IPS DF 19.7 (cell line): Measurements from ENCODE around the gene SLC5A6.
"Not testable (repeated sequence)": the region's sequence is repeated elsewhere in the genome, so short reads cannot be mapped to it uniquely, and the experiment has no call there.

Experiments used
- DNase-seq: peaks from one replicate; pipeline ENCODE4 v3.0.0-alpha.2; 2013; ENCODE audit warnings: low read depth, low spot score

SLC5A6 gene

DNA sequence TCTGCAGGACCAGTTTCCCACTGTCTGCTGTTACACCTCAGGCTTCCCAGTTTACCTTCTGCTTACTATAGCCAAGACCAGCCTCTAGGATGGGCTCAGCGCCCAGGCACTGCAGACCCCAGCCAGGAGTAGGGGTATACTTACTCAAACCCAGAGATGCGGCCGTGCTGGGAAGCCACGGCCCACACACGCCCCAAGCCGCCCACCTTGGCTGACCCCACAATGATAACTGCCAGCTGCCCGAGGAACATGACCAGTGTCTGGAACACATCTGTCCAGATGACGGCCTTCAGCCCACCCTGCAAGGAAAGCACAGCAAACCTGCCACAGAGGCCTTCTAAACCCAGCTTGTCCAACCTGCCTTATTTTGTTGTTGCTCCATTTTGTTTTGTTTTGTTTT is 6.9 kb downstream of the SLC5A6 start:
- DNase-seq: no peak

DNA sequence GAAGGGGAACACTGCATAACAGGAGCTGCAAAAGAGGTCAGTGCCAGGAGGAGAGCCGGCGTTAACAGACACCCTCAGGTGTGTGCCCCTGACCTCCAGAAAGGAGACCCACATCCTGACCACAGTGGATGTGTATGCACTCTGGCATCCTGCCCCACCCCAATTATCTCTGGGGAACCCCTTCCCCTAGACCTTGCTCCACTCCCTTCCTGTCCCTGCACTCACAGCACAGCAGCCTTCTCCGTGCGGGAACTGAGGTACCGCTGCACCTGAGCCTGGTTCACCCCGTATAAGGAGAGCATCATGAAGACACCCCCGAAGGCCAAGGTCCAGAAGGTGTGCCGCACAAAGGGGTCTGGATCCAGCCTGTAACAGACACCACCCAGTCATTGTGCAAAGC is 7.5 kb downstream of the SLC5A6 start:
- no peak for DNase-seq

DNA sequence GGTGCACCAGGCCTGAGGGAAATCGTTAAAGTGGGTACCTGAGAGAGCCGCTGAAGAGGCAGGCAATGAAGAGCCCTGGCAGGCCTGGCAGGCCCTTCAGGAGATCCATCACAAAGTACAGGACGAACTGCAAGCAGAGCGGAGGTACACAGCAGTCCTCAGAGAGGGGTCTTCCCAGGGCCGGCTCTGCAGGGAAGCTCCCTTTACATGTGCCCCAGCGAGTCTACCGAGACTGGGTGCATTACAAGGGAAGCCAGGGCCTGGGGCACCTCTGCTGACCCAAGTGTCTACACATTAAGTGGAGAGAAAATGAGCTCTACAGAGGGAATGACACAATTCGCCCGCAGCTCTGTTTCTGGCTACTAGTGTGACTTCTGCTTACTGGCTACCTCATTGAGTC is 8.3 kb downstream of the SLC5A6 start:
- DNase-seq: no peak

DNA sequence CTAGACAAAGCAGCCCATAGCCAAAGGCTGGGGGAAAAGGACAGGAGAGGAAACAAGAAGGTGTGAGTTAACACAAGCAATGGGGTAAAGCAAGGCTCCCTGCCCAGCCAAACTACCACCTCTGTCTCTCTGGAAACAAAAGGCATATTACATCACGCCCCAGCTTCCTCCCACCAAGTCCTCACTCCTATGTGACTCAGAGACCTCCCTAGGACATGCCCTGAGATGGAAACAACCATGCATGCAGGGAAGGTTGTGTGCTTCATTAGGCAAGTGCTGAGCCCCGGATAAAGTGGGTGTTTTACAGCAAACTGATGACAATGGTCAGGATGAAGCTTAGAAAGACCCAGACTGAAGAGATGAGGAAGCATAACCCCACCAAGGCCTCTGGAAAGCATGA is 9.2 kb downstream of the SLC5A6 start:
- no peak for DNase-seq

DNA sequence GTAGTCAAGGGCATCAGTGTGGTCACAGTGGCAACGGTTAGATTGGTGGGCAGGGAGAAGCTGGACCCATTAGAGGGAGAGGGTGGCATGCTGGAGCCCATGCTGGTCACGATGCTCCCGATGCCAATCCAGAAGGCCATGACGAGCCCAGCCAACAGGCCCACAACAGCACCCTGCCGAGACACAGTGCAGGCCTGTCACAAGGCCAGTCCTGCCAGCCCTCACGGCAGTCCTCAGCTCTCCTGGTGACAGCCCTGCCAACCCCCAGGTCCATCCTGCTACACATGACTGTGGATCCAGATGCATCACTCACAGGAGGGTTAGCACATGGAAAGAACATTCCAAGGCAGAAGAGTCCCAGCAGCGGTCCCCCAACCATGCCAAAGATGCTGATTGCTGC is 10.4 kb downstream of the SLC5A6 start:
- DNase-seq: no peak

DNA sequence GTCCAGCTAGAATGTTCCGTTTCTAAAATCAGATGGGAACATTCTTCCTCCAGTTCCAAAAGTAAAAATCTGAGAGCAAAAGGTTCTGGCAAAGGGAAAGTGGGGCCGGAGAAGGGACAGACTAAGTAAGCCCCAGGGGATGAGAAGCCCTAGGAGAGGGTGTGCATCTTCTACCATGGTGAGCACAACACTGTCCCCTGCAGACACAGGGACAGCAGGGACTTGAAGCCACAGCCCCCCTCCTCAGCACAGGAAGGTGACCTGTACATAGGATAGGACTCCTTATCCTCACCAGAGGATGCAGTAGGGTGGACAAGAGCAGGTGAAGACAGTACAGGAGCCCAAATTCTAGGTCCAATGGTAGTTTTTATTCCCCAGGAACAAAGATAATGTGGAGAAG is 12.8 kb downstream of the SLC5A6 start:
- DNase-seq: no peak

DNA sequence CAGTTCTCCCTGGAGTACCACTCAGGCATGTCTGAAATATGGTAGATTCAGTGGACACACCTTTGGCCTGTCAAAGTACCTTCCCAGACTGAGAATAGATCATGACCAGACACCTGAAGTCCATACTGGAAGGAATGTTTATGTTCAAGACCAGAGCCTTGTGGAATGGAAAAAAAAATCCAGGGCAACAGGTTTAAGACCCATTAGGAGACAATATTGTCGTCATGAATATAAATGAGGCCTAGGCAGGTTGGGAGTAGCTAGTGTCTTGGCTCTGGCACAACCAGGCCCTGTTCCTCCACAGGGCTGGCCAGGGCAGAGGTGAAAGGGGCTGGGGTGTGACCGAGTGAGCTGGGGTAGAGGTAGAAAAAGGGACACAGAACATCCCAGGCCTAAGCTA is 13.4 kb downstream of the SLC5A6 start:
- no peak for DNase-seq

DNA sequence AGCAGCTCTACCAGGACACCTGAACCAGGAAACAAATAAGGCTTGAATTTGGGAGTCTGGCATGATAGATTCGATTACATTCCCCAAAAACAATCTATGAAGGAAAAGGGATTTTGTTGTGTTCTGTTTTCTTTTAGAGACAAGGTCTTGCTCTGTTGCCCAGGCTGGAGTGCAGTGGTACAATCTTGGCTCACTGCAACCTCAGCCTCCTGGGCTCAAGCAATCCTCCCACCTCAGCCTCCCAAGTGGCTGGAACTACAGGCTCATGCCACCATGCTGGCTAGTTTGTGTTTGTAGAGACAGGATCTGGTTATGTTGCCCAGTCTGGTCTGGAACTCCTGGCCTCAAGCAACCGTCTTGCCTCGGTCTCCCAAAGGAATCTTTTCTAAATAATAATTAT is 14.0 kb downstream of the SLC5A6 start:
- DNase-seq: not testable (repeated sequence)

DNA sequence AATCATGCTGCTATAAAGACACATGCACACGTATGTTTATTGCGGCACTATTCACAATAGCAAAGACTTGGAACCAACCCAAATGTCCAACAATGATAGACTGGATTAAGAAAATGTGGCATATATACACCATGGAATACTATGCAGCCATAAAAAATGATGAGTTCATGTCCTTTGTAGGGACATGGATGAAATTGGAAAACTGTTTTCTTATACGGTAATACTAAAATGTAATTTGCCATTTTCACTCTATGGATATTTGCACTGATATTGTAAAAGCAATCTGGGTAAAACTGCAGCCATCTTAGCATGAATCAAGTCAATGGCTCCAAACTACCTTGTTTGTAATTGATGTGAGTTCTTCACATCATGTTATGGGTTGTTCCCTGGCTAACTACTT is 16.3 kb downstream of the SLC5A6 start:
- DNase-seq: not testable (repeated sequence)

DNA sequence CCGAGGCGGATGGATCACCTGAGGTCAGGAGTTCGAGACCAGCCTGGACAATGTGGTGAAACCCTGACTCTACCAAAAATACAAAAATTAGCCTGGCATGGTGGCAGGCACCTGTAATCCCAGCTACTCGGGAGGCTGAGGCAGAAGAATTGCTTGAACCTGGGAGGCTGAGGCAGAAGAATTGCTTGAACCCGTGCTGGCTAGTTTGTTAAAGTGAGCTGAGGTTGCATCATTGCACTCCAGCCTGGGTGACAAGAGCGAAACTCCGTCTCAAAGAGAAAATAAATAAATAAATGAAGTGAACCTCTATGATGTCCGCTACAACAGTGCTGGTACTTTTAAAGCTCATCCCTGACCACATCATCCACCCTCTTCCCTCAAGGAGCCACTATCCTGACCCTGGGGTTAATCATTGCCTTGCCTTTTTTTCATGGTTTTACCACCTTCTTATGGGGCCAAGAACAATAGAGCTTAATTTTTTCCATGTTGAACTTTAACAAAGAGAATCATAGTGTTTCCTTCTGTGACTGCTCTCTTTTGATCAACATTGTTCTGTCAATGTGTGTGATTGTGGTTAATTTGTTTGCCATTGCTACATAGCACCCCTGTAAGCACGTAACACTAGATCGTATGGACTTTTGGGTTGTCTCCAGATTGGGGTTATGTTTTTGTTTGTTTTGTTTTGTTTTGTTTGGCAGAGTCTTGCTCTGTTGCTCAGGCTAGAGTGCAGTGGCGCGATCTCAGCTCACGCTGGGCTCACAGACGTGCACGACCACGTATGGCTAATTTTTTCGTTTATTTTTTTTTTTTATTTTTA is 17.3 kb downstream of the SLC5A6 start:
- no peak for DNase-seq

DNA sequence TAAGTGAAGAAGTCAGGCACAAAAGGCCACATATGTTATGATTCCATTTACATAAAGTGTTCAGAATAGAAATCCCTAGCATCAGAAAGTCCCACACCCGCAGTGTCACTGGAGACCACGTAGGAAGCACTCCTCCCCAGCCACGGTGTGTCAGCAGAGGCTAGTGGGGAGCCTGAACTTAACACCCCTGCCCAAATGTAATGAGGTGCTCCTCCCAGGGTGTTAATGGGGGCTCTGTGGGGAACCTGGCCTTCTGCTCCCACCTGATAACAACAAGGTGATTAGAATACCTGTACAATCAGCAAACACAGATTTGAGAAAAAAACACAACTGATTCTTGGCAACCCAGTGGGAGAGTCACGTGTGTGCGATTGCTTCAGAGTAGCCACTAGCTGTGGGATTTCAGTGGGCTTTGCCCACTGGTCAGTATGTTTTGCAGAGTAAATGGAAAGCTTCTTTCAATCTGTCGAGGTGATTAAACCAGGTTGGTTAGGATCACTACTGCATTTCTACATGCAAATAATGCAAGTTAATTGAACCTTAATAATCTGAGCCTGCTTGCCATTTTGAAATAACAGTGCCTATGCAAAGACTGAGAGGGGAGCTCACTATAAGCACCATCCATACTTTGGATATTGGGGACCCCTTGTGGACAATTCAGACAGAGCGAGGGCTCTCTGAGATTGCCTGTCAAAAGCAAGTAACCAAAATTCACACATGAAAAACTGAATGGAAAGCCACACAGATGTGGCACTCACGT is 20.8 kb downstream of the SLC5A6 start:
- no peak for DNase-seq

DNA sequence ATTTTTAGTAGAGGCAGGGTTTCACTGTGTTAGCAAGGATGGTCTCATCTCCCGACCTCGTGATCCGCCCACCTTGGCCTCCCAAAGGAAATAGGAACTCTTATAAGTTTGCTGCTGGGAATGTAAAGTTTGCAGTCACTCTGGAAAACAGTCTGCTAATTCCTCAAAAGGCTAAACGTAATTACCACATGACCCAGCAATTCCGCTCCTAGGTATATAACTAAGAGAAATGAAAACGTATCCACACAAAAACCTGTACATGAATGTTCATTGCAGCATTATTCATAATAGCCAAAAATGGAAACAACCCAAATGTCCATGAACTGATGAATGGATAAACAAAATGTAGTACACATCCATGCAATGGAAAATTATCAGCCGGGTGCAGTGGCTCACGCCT is 22.1 kb downstream of the SLC5A6 start:
- no peak for DNase-seq

DNA sequence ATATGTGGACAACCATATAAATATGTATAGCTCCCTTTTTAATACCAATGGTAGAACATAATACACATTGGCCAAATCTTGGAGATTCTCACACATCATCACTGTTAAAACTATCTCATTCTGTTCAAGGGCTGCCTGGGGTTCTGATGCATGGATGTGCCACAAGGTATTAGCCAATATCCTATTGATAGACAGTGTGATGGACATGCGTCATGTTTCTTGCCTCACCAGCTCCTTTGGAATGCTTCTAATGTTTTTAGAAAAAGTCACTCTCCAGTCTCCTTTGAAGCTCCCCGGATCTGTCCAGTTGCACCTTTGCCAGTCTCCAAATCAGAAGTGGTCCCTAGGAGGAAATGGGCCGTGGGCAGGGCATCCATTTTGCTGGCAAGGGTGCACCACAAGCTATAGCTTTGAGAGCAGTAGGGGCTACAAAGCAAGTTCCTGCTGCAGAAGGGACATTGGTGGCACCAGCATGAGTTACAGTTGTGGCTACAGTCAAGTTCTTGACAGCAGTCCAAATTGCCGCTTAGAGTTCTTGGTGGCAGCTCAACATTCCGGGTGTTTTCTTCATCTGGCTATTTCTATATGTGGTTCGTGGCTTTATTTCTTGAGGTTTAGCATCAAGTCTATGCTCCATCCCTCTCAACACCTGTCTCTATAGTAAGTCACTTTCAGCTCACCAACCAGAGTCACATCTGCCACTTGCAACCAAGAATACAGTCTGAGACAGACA is 25.3 kb downstream of the SLC5A6 start:
- no peak for DNase-seq

DNA sequence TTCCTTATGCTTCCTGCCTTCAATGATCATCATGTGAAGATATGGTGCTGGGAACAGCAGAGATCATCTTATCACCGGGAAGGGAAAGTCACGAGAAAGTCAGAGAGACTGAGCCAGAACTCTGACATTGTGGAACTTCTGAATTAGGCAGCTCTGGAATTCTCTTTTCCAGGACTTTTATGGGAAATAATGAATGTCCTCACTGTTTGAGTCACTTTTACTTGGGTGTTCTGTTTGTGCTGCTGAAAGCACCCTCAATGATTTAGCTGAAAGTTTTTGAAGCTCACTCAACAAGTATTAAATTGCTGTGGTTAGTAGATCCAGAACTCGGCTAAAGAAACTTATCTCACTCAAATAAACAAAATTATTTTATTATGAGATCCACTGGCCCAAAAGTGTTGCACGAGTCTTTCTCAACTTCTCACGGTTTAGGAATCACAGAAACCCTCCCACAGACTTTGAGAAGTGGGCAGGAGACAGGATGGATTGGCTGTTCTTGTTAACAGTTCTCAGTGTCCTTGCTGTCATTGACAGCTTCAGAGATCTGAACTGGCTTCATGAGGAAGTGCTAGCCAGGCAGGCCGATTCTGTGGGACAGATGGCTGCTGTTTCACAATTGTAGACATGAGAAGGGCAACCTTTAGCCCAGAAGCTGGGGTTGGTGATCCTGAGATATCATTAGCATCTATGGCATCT is 26.6 kb downstream of the SLC5A6 start:
- DNase-seq: no peak

DNA sequence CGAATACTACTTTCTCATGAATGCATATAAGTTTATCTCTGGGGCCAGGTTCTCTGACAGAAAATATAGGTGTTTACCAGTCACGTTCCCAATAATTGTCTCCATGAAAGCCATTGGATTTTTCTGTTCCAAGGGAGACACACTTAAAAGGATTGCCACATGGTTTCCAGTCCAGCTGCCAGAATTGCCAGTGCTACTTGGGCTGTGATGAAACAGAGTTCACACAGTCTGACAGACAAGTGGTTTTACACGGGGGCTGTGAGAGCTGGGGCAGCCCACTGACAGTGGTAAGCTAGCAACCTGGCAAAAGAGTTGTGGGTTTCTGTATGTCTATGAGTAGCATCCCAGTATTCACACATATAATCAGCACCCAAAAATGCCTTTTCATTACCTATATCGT is 28.0 kb downstream of the SLC5A6 start:
- DNase-seq: no peak

DNA sequence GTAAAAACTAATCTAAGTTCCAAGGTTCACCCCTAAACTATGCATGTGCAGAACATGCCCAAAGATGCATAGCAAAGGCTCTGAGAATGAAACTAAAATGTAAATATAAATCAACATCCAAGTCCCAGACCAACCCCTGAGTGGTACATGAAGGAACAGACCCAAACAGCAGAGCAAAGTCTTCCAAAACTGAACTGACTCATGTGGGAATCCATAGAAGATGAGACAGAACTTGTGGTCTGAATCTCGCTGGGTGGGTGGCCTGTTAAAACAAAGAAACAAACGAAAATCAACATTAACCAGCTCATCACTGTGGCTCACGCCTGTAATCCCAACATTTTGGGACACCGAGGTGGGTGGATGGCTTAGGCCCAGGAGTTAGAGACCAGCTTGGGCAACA is 29.7 kb downstream of the SLC5A6 start:
- no peak for DNase-seq

DNA sequence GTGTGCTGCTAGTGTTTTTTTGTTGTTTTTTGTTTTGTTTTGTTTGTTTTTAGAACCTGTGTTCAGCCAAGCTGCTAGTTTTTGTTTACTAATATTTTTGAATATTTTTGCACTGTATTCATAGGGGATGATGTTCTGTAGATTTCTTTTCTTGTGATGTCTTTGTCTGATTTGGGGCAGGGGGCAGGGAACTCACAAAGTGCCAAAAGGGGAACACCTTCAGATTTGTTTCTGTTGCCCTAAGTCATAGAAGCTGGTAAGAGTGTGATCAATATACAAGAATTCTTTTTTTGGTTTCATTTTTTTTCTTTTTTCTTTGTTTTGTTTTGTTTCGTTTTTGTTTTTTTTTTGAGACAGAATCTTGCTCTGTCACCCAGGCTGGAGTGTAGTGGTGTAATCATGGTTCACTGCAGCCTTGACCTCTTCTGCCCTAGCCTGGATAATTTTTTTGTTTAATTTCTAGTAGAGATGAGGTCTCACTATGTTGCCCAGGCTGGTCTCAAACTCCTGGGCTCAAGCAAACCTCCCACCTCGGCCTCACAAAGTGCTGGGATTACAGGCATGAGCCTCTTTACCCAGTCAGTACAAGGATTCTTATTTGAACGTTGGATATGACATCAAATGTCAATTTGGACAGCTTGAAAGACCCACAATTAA is 32.6 kb downstream of the SLC5A6 start:
- DNase-seq: no peak

DNA sequence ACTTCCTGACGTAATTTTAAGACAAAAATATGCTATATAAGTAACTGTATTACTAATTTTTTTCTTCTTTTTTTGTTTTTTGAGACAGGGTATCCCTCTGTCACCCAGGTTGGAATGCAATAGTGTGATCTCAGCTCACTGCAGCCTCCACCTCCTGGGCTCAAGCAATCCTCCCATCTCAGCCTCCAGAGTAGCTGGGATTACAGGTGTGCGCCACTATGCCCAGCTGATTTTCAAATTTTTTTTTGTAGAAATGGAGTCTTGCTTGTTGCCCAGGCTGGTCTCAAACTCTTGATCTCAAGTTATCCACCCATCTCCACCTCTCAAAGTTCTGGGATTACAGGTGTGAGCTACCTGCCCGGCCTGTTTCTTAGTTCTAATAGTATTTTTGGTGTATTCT is 33.6 kb downstream of the SLC5A6 start:
- DNase-seq: no peak

DNA sequence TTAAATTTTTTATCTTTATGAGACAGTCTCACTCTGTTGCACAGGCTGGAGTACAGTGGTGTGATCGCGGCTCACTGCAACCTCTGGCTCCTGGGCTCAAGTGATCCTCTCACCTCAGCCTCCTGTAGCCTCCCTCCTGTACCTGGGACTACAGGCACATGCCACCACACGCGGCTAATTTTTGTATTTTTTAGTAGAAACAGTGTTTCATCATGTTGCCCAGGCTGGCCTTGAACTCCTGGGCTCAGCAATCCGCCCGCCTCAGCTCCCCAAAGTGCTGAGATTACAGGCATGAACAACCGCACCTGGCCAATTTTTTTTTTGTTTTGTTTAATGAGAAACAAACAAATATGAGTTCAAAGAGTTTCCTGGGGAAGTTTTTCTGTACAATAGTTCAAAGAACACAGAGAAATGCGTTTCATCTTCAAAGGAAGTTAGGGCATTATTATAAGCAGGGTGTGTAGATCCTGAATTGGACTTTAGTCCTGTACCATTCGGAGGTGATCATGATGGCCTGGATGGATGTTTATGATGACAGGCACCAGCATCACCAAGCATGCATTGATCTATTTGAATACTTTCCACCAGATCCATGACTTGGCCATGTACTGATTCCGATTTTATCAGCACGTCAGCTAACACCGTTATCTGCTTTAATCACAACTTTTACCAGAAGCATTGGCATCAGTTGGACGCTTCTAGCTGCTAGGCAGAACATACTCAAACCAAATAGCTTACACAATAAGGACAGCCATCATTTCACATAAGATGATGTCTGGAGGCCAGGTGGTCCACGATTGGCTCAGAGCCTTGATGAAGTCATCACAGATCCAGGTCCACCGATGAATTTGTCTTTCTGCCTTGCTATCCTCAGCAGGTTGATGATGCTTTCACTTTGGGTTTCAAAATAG is 34.4 kb downstream of the SLC5A6 start:
- no peak for DNase-seq

DNA sequence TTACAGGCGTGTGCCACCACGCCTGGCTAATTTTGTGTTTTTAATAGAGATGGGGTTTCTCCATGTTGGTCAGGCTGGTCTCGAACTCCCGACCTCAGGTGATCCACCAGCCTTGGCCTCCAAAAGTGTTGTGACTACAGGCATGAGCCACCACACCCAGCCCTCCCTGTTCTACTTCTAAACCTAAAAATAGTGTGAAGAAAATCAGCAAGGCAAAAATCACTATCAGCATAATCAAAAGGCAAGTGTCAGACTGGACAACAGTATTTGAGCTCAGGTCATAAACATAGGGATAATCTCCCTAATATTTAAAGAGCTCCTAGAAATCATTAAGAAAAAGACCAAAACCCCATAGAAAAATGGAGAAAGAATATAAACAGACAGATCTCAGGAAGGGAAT is 36.3 kb downstream of the SLC5A6 start:
- not testable (repeated sequence) for DNase-seq
